H1 (cell line): ENCODE results near the gene ALDH5A1. TPM values are rescaled to one million over a fixed set of nuclear protein-coding genes. Genes with fewer than 3 reads are reported as not detected.

Source experiments
- CEBPB ChIP-seq: IDR thresholded peaks from 2 replicates; pipeline ENCODE4 v1.6.1; 2012; ENCODE audit warnings: low read depth, low read length
- HDAC6 ChIP-seq: IDR thresholded peaks from one replicate; pipeline ENCODE4 v1.7.1; 2012; ENCODE audit warnings: low read depth, mild to moderate bottlenecking, inconsistent platforms, low read length, moderate library complexity
- KDM4A ChIP-seq: IDR thresholded peaks from one replicate; pipeline ENCODE4 v1.7.1; 2012; ENCODE audit warnings: low read depth, mild to moderate bottlenecking, moderate library complexity, low read length, inconsistent platforms; ENCODE audit not compliant: severe bottlenecking
- MAX ChIP-seq: IDR thresholded peaks from 2 replicates; pipeline ENCODE4 v1.6.1; 2012; ENCODE audit warnings: inconsistent platforms
- NRF1 ChIP-seq: IDR thresholded peaks from 2 replicates; pipeline ENCODE4 v1.6.1; 2011; ENCODE audit warnings: mild to moderate bottlenecking, low read depth, low read length, improper control_type of control experiment
- SP1 ChIP-seq: IDR thresholded peaks from 2 replicates; pipeline ENCODE4 v1.6.1; 2011; ENCODE audit warnings: low read depth, low read length
- polyA plus RNA-seq, 7 experiments: library from polyadenylated mRNA; depleted of rRNA in 3 of 7; stranded (reverse) in 5 of 7; unstranded in 2 of 7; fragments of >200 nt in 5 of 7; fragments of 200-250 nt in 2 of 7; gene quantifications; 1 replicate in 5 of 7; 2 replicates in 1 of 7; 4 replicates in 1 of 7; pipeline versions ENCODE4 v1.2.1 to v1.2.3, GENCODE V29; 2011 to 2013; ENCODE audit warnings: missing spikeins in 2 of 7, mixed read lengths in 2 of 7
- total RNA-seq: library from RNA; stranded (reverse); fragmentation: NEBNext Ultra II Directional; extraction: Animal tissue kit (Norgen Biotek cat#: 25700); gene quantifications from 2 replicates; pipeline ENCODE4 v1.2.1, GENCODE V29; 2021

Gene ALDH5A1
- total and polyA plus RNA-seq, 2 of the 8 experiments (the other 6 are each of a cell fraction or from before 2014, with no cell fraction given): 1.5 to 2.4 TPM

GRCh38 chr6:24565196-24565595 lies 70.4 kb downstream of the ALDH5A1 start (continued):
- TF ChIP-seq KDM4A (no peak), SP1 (no peak), MAX (no peak), NRF1 (no peak), CEBPB (no peak), HDAC6 (no peak)
